ENCODE measurements around the gene DHX38. TPM values are rescaled to one million over a fixed set of nuclear protein-coding genes. Genes with fewer than 3 reads are reported as not detected.

The DHX38 gene
- total RNA-seq, 2 donors from 2014 or later, result 57.8 to 72.8 TPM

- H3K27ac ChIP-seq, result no peak overlapping the region
- ATAC-seq (ENCODE audit: insufficient number of reproducible peaks, low FRiP score, low read depth) (no peak), DNase-seq (ENCODE audit: low spot score) (no peak)
- H3K27me3 ChIP-seq (replicated peaks; ENCODE audit: insufficient read depth), result no peaks in the 10 kb centered on the region
- no peak for TF ChIP-seq CTCF (IDR thresholded peaks at IDR 0.05)
- no peaks in the 10 kb centered on the region for H3K36me3 ChIP-seq
- no peaks in the 10 kb centered on the region for H3K9me3 ChIP-seq
- no peaks in the 10 kb centered on the region for H3K4me1 ChIP-seq (ENCODE audit: control insufficient read depth in 1 of 2, low read depth in 2 of 2)
- H3K4me3 ChIP-seq, result no peak overlapping the region
Measured at GRCh38 chr16:72131036-72131435, 37.4 kb downstream of the DHX38 start.

GRCh38 chr16:72132726-72133125 lies 39.1 kb downstream of the DHX38 start:
- H3K36me3 ChIP-seq, result no peaks in the 10 kb centered on the region
- ATAC-seq (ENCODE audit: insufficient number of reproducible peaks, low FRiP score, low read depth) (no peak), DNase-seq (ENCODE audit: low spot score) (no peak)
- no peaks in the 10 kb centered on the region for H3K4me1 ChIP-seq (ENCODE audit: control insufficient read depth in 1 of 2, low read depth in 2 of 2)
- H3K9me3 ChIP-seq, result no peaks in the 10 kb centered on the region
- no peak overlapping the region for H3K27ac ChIP-seq
- no peak overlapping the region for H3K4me3 ChIP-seq
- H3K27me3 ChIP-seq (replicated peaks; ENCODE audit: insufficient read depth), result no peaks in the 10 kb centered on the region
- TF ChIP-seq CTCF (IDR thresholded peaks at IDR 0.05), result no peak

GRCh38 chr16:72134507-72134906 lies 40.9 kb downstream of the DHX38 start:
- ATAC-seq (ENCODE audit: insufficient number of reproducible peaks, low FRiP score, low read depth) (no peak), DNase-seq (ENCODE audit: low spot score) (no peak)
- H3K4me1 ChIP-seq (ENCODE audit: control insufficient read depth in 1 of 2, low read depth in 2 of 2), result no peaks in the 10 kb centered on the region
- H3K4me3 ChIP-seq, result no peak overlapping the region
- H3K27ac ChIP-seq, result no peak overlapping the region
- no peaks in the 10 kb centered on the region for H3K9me3 ChIP-seq
- no peaks in the 10 kb centered on the region for H3K27me3 ChIP-seq (replicated peaks; ENCODE audit: insufficient read depth)
- no peak for TF ChIP-seq CTCF (IDR thresholded peaks at IDR 0.05)
- no peaks in the 10 kb centered on the region for H3K36me3 ChIP-seq

GRCh38 chr16:72137380-72138063 lies 43.9 kb downstream of the DHX38 start:
- Histone ChIP-seq H3K36me3 (no peaks in the 10 kb centered on the region), H3K4me3 (no peak overlapping the region), H3K4me1 (ENCODE audit: control insufficient read depth in 1 of 2, low read depth in 2 of 2) (no peaks in the 10 kb centered on the region), H3K9me3 (no peaks in the 10 kb centered on the region), H3K27ac (no peak overlapping the region), H3K27me3 (replicated peaks; ENCODE audit: insufficient read depth) (no peaks in the 10 kb centered on the region)
- ATAC-seq (ENCODE audit: insufficient number of reproducible peaks, low FRiP score, low read depth) (no peak), DNase-seq (ENCODE audit: low spot score) (no peak)
- no peak for TF ChIP-seq CTCF (IDR thresholded peaks at IDR 0.05)

GRCh38 chr16:72138064-72138572 lies 44.5 kb downstream of the DHX38 start:
- H3K4me1 ChIP-seq (ENCODE audit: control insufficient read depth in 1 of 2, low read depth in 2 of 2), result no peaks in the 10 kb centered on the region
- DNase-seq (ENCODE audit: low spot score), result no peak
- H3K9me3 ChIP-seq, result no peaks in the 10 kb centered on the region
- H3K27ac ChIP-seq, result no peak overlapping the region
- no peak overlapping the region for H3K4me3 ChIP-seq
- no peak for ATAC-seq (ENCODE audit: insufficient number of reproducible peaks, low FRiP score, low read depth)
- TF ChIP-seq CTCF (IDR thresholded peaks at IDR 0.05), result no peak
- no peaks in the 10 kb centered on the region for H3K36me3 ChIP-seq
- H3K27me3 ChIP-seq (replicated peaks; ENCODE audit: insufficient read depth), result no peaks in the 10 kb centered on the region

All from thoracic aorta (tissue), 2 donors.